H1 (cell line): ENCODE measurements around the gene HEPHL1. TPM values are rescaled to one million over a fixed set of nuclear protein-coding genes. Genes with fewer than 3 reads are reported as not detected.

Experiments used
- polyA plus RNA-seq, 7 experiments: library from polyadenylated mRNA; depleted of rRNA in 3 of 7; stranded (reverse) in 5 of 7; unstranded in 2 of 7; fragments of >200 nt in 5 of 7; fragments of 200-250 nt in 2 of 7; gene quantifications; 1 replicate in 5 of 7; 2 replicates in 1 of 7; 4 replicates in 1 of 7; pipeline versions ENCODE4 v1.2.1 to v1.2.3, GENCODE V29; 2011 to 2013; ENCODE audit warnings: missing spikeins in 2 of 7, mixed read lengths in 2 of 7
- total RNA-seq: library from RNA; stranded (reverse); fragmentation: NEBNext Ultra II Directional; extraction: Animal tissue kit (Norgen Biotek cat#: 25700); gene quantifications from 2 replicates; pipeline ENCODE4 v1.2.1, GENCODE V29; 2021
- TF ChIP-seq, protein P1 (sequence below): fragments of 300-600 bp; sonication (generic); IDR thresholded peaks from 2 replicates; pipeline ENCODE4 v1.7.1; 2012; ENCODE audit warnings: low read length, moderate library complexity, mild to moderate bottlenecking, inconsistent platforms; ENCODE audit not compliant: insufficient replicate concordance

Gene HEPHL1
- total and polyA plus RNA-seq, 2 of the 8 experiments (the other 6 are each of a cell fraction or from before 2014, with no cell fraction given) = 0.09 to 0.11 TPM

DNA sequence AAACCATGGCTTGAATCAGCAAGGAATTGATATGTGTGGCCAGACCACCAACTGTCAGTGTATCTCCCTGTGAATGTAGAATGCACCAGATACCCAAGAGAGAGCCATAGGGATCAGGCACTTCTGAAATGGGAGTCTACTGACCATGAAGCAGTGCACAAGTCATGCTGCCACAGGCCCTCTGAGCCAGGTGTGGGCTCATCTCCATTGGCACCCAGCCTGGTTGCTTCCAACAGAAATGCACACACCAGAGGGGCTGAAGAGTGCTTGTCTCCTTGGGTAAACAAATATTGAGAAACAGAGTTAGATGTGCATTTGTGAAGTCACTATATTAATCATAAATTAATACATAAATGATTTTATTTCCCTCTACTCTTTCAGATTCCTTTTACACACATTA, 79.1 kb downstream of the HEPHL1 start (continued):
- TF ChIP-seq, protein P1, sequence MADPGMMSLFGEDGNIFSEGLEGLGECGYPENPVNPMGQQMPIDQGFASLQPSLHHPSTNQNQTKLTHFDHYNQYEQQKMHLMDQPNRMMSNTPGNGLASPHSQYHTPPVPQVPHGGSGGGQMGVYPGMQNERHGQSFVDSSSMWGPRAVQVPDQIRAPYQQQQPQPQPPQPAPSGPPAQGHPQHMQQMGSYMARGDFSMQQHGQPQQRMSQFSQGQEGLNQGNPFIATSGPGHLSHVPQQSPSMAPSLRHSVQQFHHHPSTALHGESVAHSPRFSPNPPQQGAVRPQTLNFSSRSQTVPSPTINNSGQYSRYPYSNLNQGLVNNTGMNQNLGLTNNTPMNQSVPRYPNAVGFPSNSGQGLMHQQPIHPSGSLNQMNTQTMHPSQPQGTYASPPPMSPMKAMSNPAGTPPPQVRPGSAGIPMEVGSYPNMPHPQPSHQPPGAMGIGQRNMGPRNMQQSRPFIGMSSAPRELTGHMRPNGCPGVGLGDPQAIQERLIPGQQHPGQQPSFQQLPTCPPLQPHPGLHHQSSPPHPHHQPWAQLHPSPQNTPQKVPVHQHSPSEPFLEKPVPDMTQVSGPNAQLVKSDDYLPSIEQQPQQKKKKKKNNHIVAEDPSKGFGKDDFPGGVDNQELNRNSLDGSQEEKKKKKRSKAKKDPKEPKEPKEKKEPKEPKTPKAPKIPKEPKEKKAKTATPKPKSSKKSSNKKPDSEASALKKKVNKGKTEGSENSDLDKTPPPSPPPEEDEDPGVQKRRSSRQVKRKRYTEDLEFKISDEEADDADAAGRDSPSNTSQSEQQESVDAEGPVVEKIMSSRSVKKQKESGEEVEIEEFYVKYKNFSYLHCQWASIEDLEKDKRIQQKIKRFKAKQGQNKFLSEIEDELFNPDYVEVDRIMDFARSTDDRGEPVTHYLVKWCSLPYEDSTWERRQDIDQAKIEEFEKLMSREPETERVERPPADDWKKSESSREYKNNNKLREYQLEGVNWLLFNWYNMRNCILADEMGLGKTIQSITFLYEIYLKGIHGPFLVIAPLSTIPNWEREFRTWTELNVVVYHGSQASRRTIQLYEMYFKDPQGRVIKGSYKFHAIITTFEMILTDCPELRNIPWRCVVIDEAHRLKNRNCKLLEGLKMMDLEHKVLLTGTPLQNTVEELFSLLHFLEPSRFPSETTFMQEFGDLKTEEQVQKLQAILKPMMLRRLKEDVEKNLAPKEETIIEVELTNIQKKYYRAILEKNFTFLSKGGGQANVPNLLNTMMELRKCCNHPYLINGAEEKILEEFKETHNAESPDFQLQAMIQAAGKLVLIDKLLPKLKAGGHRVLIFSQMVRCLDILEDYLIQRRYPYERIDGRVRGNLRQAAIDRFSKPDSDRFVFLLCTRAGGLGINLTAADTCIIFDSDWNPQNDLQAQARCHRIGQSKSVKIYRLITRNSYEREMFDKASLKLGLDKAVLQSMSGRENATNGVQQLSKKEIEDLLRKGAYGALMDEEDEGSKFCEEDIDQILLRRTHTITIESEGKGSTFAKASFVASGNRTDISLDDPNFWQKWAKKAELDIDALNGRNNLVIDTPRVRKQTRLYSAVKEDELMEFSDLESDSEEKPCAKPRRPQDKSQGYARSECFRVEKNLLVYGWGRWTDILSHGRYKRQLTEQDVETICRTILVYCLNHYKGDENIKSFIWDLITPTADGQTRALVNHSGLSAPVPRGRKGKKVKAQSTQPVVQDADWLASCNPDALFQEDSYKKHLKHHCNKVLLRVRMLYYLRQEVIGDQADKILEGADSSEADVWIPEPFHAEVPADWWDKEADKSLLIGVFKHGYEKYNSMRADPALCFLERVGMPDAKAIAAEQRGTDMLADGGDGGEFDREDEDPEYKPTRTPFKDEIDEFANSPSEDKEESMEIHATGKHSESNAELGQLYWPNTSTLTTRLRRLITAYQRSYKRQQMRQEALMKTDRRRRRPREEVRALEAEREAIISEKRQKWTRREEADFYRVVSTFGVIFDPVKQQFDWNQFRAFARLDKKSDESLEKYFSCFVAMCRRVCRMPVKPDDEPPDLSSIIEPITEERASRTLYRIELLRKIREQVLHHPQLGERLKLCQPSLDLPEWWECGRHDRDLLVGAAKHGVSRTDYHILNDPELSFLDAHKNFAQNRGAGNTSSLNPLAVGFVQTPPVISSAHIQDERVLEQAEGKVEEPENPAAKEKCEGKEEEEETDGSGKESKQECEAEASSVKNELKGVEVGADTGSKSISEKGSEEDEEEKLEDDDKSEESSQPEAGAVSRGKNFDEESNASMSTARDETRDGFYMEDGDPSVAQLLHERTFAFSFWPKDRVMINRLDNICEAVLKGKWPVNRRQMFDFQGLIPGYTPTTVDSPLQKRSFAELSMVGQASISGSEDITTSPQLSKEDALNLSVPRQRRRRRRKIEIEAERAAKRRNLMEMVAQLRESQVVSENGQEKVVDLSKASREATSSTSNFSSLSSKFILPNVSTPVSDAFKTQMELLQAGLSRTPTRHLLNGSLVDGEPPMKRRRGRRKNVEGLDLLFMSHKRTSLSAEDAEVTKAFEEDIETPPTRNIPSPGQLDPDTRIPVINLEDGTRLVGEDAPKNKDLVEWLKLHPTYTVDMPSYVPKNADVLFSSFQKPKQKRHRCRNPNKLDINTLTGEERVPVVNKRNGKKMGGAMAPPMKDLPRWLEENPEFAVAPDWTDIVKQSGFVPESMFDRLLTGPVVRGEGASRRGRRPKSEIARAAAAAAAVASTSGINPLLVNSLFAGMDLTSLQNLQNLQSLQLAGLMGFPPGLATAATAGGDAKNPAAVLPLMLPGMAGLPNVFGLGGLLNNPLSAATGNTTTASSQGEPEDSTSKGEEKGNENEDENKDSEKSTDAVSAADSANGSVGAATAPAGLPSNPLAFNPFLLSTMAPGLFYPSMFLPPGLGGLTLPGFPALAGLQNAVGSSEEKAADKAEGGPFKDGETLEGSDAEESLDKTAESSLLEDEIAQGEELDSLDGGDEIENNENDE = no peak
